Sigmoid colon (tissue), 4 donors: Measurements from ENCODE around the gene OR10D3.

ENCODE experiments used
- EP300 ChIP-seq, 4 donors: sonication (generic); formaldehyde crosslinking; IDR thresholded peaks; one replicate each; pipeline ENCODE4 v1.6.1; 2017; ENCODE audit warnings: antibody characterized with exemption in 4 of 4
- POLR2A ChIP-seq, 2 donors: fragments of 450-650 bp; IDR thresholded peaks; one replicate each; pipeline ENCODE4 v1.6.1; 2016; ENCODE audit warnings: antibody characterized with exemption in 2 of 2, mild to moderate bottlenecking in 2 of 2, moderate library complexity in 2 of 2
- TF ChIP-seq, protein P1 (sequence below), 4 experiments: fragments of 450-650 bp in 3 of 4; fragments of 200-600 bp in 1 of 4; IDR thresholded peaks; one replicate each; pipeline ENCODE4 v1.5.1; 2016 to 2019; ENCODE audit warnings: antibody characterized with exemption in 4 of 4, mild to moderate bottlenecking in 3 of 4, moderate library complexity in 2 of 4

DNA sequence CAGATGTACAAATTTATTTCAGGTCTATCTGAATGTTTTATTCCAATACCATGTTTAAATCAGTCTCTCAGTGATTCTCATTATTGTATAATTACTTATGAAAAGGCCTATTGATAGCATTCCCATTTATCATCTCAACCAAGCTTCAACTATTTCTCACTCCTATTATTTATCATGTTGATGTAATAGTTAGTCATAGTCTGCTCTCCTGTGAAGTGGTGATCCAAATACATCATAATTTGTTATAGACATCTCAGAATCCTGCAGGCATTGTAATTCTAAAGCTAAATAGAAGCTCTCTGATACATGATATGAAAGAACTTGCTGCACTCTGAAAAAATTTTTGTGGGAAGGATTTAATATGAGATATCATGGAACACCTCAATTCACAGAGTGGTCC is 36.0 kb downstream of the OR10D3 start:
- TF ChIP-seq EP300 (IDR thresholded peaks at IDR 0.05) (no peak), POLR2A (IDR thresholded peaks at IDR 0.05) (no peak)
- TF ChIP-seq, protein P1, sequence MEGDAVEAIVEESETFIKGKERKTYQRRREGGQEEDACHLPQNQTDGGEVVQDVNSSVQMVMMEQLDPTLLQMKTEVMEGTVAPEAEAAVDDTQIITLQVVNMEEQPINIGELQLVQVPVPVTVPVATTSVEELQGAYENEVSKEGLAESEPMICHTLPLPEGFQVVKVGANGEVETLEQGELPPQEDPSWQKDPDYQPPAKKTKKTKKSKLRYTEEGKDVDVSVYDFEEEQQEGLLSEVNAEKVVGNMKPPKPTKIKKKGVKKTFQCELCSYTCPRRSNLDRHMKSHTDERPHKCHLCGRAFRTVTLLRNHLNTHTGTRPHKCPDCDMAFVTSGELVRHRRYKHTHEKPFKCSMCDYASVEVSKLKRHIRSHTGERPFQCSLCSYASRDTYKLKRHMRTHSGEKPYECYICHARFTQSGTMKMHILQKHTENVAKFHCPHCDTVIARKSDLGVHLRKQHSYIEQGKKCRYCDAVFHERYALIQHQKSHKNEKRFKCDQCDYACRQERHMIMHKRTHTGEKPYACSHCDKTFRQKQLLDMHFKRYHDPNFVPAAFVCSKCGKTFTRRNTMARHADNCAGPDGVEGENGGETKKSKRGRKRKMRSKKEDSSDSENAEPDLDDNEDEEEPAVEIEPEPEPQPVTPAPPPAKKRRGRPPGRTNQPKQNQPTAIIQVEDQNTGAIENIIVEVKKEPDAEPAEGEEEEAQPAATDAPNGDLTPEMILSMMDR (IDR thresholded peaks at IDR 0.05): no peak
